ENCODE results near the gene SFT2D2. TPM values are rescaled to one million over a fixed set of nuclear protein-coding genes. Genes with fewer than 3 reads are reported as not detected.

SFT2D2 gene
- polyA plus RNA-seq, 1 of the 3 experiments (the other 2 are of a cell fraction): 9.3 TPM

DNA sequence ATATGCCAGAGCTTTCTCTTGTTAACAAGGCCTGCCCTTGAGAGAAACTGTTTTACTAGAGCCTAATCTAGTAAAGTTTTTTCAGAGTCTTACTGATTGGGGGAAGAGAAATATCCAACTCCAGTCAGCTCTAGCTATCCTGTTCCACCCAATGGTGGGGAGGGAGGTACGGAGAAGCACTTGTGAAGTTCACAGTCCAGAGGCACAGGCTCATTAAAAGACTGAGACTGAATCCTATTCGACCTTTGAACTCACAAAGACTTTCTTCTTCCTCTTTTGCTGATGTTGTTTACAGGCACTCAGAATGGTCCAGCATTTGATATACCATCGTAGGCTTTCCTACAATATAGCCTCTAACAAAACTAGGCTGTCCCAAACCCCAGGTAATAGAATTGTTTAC lies 15.5 kb upstream of the SFT2D2 start:
- no peak for TF ChIP-seq YY1 (IDR thresholded peaks at IDR 0.05; ENCODE audit: low read depth)
- TF ChIP-seq JUND (IDR thresholded peaks at IDR 0.05): no peak
- TF ChIP-seq MEF2A (IDR thresholded peaks at IDR 0.05; ENCODE audit: borderline replicate concordance, low read depth): no peak
- TF ChIP-seq, protein P1, sequence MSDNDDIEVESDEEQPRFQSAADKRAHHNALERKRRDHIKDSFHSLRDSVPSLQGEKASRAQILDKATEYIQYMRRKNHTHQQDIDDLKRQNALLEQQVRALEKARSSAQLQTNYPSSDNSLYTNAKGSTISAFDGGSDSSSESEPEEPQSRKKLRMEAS (IDR thresholded peaks at IDR 0.05; ENCODE audit: low read depth): no peak
- TF ChIP-seq RCOR1 (IDR thresholded peaks at IDR 0.05; ENCODE audit: low read length): no peak
- TF ChIP-seq GABPA (IDR thresholded peaks at IDR 0.05; ENCODE audit: low read depth): no peak
- TF ChIP-seq TEAD4 (IDR thresholded peaks at IDR 0.05; ENCODE audit: borderline replicate concordance, insufficient read depth): no peak
- no peak for TF ChIP-seq CHD2 (IDR thresholded peaks at IDR 0.05; ENCODE audit: low read length, partially characterized antibody)
- TF ChIP-seq, protein P2, sequence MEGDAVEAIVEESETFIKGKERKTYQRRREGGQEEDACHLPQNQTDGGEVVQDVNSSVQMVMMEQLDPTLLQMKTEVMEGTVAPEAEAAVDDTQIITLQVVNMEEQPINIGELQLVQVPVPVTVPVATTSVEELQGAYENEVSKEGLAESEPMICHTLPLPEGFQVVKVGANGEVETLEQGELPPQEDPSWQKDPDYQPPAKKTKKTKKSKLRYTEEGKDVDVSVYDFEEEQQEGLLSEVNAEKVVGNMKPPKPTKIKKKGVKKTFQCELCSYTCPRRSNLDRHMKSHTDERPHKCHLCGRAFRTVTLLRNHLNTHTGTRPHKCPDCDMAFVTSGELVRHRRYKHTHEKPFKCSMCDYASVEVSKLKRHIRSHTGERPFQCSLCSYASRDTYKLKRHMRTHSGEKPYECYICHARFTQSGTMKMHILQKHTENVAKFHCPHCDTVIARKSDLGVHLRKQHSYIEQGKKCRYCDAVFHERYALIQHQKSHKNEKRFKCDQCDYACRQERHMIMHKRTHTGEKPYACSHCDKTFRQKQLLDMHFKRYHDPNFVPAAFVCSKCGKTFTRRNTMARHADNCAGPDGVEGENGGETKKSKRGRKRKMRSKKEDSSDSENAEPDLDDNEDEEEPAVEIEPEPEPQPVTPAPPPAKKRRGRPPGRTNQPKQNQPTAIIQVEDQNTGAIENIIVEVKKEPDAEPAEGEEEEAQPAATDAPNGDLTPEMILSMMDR (IDR thresholded peaks at IDR 0.05): no peak
- no peak for TF ChIP-seq NRF1 (IDR thresholded peaks at IDR 0.05; ENCODE audit: low read depth, low read length)
- no peak for TF ChIP-seq GATA2 (CRISPR knock-in tag; IDR thresholded peaks at IDR 0.05)
- TF ChIP-seq FOXJ3 (CRISPR knock-in tag; IDR thresholded peaks at IDR 0.05): no peak
- TF ChIP-seq, protein P3, sequence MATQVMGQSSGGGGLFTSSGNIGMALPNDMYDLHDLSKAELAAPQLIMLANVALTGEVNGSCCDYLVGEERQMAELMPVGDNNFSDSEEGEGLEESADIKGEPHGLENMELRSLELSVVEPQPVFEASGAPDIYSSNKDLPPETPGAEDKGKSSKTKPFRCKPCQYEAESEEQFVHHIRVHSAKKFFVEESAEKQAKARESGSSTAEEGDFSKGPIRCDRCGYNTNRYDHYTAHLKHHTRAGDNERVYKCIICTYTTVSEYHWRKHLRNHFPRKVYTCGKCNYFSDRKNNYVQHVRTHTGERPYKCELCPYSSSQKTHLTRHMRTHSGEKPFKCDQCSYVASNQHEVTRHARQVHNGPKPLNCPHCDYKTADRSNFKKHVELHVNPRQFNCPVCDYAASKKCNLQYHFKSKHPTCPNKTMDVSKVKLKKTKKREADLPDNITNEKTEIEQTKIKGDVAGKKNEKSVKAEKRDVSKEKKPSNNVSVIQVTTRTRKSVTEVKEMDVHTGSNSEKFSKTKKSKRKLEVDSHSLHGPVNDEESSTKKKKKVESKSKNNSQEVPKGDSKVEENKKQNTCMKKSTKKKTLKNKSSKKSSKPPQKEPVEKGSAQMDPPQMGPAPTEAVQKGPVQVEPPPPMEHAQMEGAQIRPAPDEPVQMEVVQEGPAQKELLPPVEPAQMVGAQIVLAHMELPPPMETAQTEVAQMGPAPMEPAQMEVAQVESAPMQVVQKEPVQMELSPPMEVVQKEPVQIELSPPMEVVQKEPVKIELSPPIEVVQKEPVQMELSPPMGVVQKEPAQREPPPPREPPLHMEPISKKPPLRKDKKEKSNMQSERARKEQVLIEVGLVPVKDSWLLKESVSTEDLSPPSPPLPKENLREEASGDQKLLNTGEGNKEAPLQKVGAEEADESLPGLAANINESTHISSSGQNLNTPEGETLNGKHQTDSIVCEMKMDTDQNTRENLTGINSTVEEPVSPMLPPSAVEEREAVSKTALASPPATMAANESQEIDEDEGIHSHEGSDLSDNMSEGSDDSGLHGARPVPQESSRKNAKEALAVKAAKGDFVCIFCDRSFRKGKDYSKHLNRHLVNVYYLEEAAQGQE (IDR thresholded peaks at IDR 0.05; ENCODE audit: low read depth, low read length): no peak
- no peak for TF ChIP-seq SIN3A (IDR thresholded peaks at IDR 0.05; ENCODE audit: borderline replicate concordance, low read depth, low read length)
- TF ChIP-seq EZH2phosphoT487 (IDR thresholded peaks at IDR 0.05; ENCODE audit: borderline replicate concordance, low read depth): no peak
- TF ChIP-seq TCF12 (IDR thresholded peaks at IDR 0.05): no peak
- no peak for TF ChIP-seq MXI1 (IDR thresholded peaks at IDR 0.05; ENCODE audit: low read depth, low read length)
- 51% methylated on average over 3 of the region's 3 CpGs for WGBS (ENCODE audit: low lambda C conversion rate)
- CTCF ChIA-PET: interaction anchor here (1.2 kb wide), 1 partner anchor 25 kb away, joined by 5 read pairs; no protein-coding TSS in a partner anchor

More for the DNA sequence above, 15.5 kb upstream of the SFT2D2 start:
- H3K4me1 ChIP-seq (ENCODE audit: control insufficient read depth in 1 of 2, insufficient read depth in 2 of 2, low read depth in 1 of 2, low read length in 1 of 2): no peaks in the 10 kb centered on the region
- H3K27ac ChIP-seq (ENCODE audit: low read depth in 2 of 2, low read length in 1 of 2): no peak overlapping the region
- H3K4me3 ChIP-seq (ENCODE audit: low read depth in 2 of 2, low read length in 1 of 2): no peak overlapping the region
- H3K9me2 ChIP-seq: no peaks in the 10 kb centered on the region
- no peaks in the 10 kb centered on the region for H3K79me2 ChIP-seq (ENCODE audit: insufficient read depth)
- POLR2A ChIA-PET: no interaction called here
- DNase-seq: no peak
- H3K4me2 ChIP-seq: no peak overlapping the region
- H3K9me3 ChIP-seq: no peaks in the 10 kb centered on the region
- H3F3A ChIP-seq (replicated peaks; ENCODE audit: insufficient read depth): no peaks in the 10 kb centered on the region
- H4K20me1 ChIP-seq (ENCODE audit: insufficient read depth): no peaks in the 10 kb centered on the region
- no peaks in the 10 kb centered on the region for H3K27me3 ChIP-seq (ENCODE audit: insufficient read depth)
- H2AFZ ChIP-seq (ENCODE audit: low read depth): no peak overlapping the region
- H3K9ac ChIP-seq: no peak overlapping the region
- H3K36me3 ChIP-seq (replicated peaks in 1 of 2; ENCODE audit: control insufficient read depth in 1 of 2, insufficient read depth in 2 of 2, low read length in 1 of 2): peaks cover 0 to 1% of the 10 kb centered on the region in 2 experiments
